SU-DHL-6 (cell line): ENCODE results near the gene GALR3.

ENCODE experiments used
- H2AFZ ChIP-seq: fragments of 200-600 bp; sonication (generic); 2 replicates; pipeline ENCODE4 v1.6.1; 2014; ENCODE audit warnings: low read depth, mild to moderate bottlenecking, moderate library complexity, mixed read lengths, antibody characterized with exemption, low read length; ENCODE audit not compliant: severe bottlenecking
- H3F3A ChIP-seq: fragments of 200-600 bp; shearing (Covaris generic); 2 replicates; pipeline ENCODE4 v1.6.0; 2016; ENCODE audit warnings: antibody characterized with exemption, mild to moderate bottlenecking; ENCODE audit not compliant: insufficient read depth
- H3K27ac ChIP-seq: fragments of 200-600 bp; sonication (generic); 2 replicates; pipeline ENCODE4 v1.5.1; 2016; ENCODE audit warnings: low read depth, mild to moderate bottlenecking, low read length, moderate library complexity, mixed read lengths
- H3K27me3 ChIP-seq: fragments of 200-600 bp; sonication (generic), shearing (Covaris generic); 2 replicates; pipeline ENCODE4 v1.6.0; 2014; ENCODE audit warnings: mild to moderate bottlenecking, low read length
- H3K36me3 ChIP-seq: fragments of 200-600 bp; sonication (generic); 2 replicates; pipeline ENCODE4 v1.6.1; 2014; ENCODE audit warnings: mild to moderate bottlenecking, low read length, mixed read lengths
- H3K4me2 ChIP-seq: fragments of 300-600, 200-600 bp; shearing (Covaris generic), sonication (generic); 2 replicates; pipeline ENCODE4 v1.6.0; 2014; ENCODE audit warnings: low read length, low read depth, mild to moderate bottlenecking; ENCODE audit not compliant: poor library complexity, severe bottlenecking
- H3K4me3 ChIP-seq: fragments of 200-600 bp; sonication (generic); 2 replicates; pipeline ENCODE4 v1.5.1; 2014; ENCODE audit warnings: antibody characterized with exemption, low read length, mild to moderate bottlenecking, mixed read lengths; ENCODE audit not compliant: insufficient read depth, poor library complexity, severe bottlenecking
- H3K79me2 ChIP-seq: fragments of 200-600 bp; sonication (generic); 2 replicates; pipeline ENCODE4 v1.6.1; 2014; ENCODE audit warnings: mild to moderate bottlenecking, low read length, moderate library complexity; ENCODE audit not compliant: insufficient read depth
- H3K9ac ChIP-seq: fragments of 200-600 bp; sonication (generic); 2 replicates; pipeline ENCODE4 v1.7.0; 2014; ENCODE audit warnings: mild to moderate bottlenecking, low read length
- H3K9me2 ChIP-seq: fragments of 200-600 bp; sonication (generic); replicated peaks from 2 replicates; pipeline ENCODE4 v1.6.1; 2014; ENCODE audit warnings: low read length; ENCODE audit not compliant: insufficient read depth
- H3K9me3 ChIP-seq: fragments of 200-600 bp; sonication (generic); 2 replicates; pipeline ENCODE4 v1.6.1; 2014; ENCODE audit warnings: low read length, mixed read lengths; ENCODE audit not compliant: insufficient read depth
- H4K20me1 ChIP-seq: fragments of 200-600 bp; sonication (generic); 2 replicates; pipeline ENCODE4 v1.6.1; 2014; ENCODE audit warnings: low read depth, mild to moderate bottlenecking, antibody characterized with exemption, low read length, moderate library complexity, mixed read lengths
- EZH2phosphoT487 ChIP-seq: fragments of 200-600 bp; sonication (generic), shearing (Covaris generic); conservative IDR thresholded peaks from 2 replicates; pipeline ENCODE4 v1.6.1; 2018; ENCODE audit warnings: mild to moderate bottlenecking, antibody characterized with exemption, low read length, moderate library complexity, mixed read lengths
- TF ChIP-seq, protein P1 (sequence below): fragments of 200-600 bp; sonication (generic); IDR thresholded peaks from one replicate; pipeline ENCODE4 v1.5.1; 2017; ENCODE audit warnings: antibody characterized with exemption, mild to moderate bottlenecking, low read length, moderate library complexity; ENCODE audit not compliant: insufficient read depth, poor library complexity, severe bottlenecking

The GALR3 gene

DNA sequence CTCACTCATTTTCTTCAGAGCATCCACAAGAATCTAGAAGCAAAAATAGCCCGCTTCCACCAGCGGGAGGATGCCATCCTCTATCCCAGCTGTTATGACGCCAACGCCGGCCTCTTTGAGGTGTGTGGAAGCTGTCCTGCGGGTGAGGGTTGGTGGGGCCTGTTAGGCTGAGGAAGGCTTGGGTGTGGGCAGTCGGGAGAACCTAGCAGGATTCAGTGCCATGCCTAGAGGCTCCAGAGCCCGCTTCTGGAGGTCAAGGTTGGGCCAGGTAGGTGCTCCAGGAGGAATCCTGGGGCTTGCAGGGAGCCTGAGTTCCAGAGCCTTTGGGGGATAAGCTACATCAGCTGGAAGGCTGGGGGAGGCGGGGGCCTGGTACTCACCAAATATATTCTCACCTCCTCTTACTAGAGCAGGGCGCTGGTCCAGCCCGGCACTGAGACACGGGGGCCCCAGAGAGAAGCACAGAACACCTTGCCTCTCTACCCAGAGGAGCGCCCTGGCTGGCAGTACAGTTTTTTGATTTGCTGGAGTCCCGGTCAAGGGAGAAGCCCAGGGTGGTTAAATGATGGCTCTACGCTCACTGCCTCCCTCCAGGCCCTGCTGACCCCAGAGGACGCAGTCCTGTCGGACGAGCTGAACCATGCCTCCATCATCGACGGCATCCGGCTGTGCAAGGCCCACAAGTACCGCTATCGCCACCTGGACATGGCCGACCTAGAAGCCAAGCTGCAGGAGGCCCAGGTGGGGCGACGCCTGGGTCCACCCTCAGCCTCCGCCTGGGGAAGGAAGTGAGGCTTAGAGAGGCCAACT, 10.1 kb upstream of the GALR3 start:
- H3K4me3 ChIP-seq: no peak overlapping the region
- H3K9ac ChIP-seq: no peak overlapping the region
- H3K27ac ChIP-seq: no peak overlapping the region
- H3K9me3 ChIP-seq: no peaks in the 10 kb centered on the region
- no peaks in the 10 kb centered on the region for H4K20me1 ChIP-seq
- no peak overlapping the region for H3K4me2 ChIP-seq
- H3K9me2 ChIP-seq: no peaks in the 10 kb centered on the region
- no peaks in the 10 kb centered on the region for H3K36me3 ChIP-seq
- no peaks in the 10 kb centered on the region for H3K79me2 ChIP-seq
- no peaks in the 10 kb centered on the region for H3F3A ChIP-seq
- TF ChIP-seq, protein P1, sequence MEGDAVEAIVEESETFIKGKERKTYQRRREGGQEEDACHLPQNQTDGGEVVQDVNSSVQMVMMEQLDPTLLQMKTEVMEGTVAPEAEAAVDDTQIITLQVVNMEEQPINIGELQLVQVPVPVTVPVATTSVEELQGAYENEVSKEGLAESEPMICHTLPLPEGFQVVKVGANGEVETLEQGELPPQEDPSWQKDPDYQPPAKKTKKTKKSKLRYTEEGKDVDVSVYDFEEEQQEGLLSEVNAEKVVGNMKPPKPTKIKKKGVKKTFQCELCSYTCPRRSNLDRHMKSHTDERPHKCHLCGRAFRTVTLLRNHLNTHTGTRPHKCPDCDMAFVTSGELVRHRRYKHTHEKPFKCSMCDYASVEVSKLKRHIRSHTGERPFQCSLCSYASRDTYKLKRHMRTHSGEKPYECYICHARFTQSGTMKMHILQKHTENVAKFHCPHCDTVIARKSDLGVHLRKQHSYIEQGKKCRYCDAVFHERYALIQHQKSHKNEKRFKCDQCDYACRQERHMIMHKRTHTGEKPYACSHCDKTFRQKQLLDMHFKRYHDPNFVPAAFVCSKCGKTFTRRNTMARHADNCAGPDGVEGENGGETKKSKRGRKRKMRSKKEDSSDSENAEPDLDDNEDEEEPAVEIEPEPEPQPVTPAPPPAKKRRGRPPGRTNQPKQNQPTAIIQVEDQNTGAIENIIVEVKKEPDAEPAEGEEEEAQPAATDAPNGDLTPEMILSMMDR: no peak
- no peak for TF ChIP-seq EZH2phosphoT487
- no peaks in the 10 kb centered on the region for H3K27me3 ChIP-seq
- no peak overlapping the region for H2AFZ ChIP-seq

DNA sequence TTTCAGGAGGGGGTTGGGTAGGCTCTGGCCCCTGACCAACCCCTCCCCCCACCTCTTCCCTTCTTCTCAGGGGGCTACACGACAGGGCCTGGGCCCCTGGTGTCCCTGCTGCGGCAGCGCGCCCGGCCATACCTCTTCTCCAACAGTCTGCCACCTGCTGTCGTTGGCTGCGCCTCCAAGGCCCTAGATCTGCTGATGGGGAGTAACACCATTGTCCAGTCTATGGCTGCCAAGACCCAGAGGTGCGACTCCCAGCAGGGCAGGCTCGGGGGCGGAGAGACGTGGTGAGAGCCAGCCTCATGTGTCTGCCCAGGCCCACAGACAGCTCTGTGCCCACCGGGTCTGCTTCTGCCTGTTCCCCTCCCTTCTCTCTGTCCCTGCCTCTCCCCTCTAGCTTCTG, 7.6 kb upstream of the GALR3 start:
- Histone ChIP-seq H3K4me3 (no peak overlapping the region), H3K79me2 (no peaks in the 10 kb centered on the region), H3F3A (no peaks in the 10 kb centered on the region), H3K27me3 (no peaks in the 10 kb centered on the region), H3K4me2 (no peak overlapping the region), H3K27ac (no peak overlapping the region), H2AFZ (no peak overlapping the region), H3K9me3 (no peaks in the 10 kb centered on the region), H3K9ac (no peak overlapping the region), H4K20me1 (no peaks in the 10 kb centered on the region), H3K36me3 (no peaks in the 10 kb centered on the region), H3K9me2 (no peaks in the 10 kb centered on the region)
- TF ChIP-seq, protein P1: no peak
- TF ChIP-seq EZH2phosphoT487: no peak

DNA sequence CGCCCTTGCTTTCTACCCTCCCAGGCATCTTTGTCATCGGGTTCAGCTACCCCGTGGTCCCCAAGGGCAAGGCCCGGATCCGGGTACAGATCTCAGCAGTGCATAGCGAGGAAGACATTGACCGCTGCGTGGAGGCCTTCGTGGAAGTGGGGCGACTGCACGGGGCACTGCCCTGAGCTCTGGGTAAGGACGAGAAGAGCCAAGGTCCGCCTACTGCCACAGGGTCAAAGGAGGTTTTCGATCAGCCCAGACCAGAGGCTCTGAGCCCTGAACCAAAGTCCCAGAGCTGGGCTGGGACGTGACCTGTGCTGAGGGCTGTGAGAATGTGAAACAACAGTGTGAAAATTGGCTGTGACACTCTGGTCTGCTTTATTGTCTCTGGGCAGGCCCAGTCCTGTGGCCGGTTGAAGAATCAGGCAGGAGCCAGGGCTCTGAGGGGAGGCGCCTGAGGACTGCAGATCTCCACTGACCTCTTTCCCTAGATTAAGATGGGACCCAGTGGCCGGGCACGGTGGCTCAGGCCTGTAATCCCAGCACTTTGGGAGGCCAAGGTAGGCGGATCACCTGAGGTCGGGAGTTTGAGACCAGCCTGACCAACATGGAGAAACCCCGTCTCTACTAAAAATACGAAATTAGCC, 6.5 kb upstream of the GALR3 start:
- no peaks in the 10 kb centered on the region for H3F3A ChIP-seq
- no peak overlapping the region for H3K9ac ChIP-seq

More for the DNA sequence above, 6.5 kb upstream of the GALR3 start:
- no peaks in the 10 kb centered on the region for H3K9me3 ChIP-seq
- H3K27me3 ChIP-seq: no peaks in the 10 kb centered on the region
- H3K4me2 ChIP-seq: no peak overlapping the region
- H3K79me2 ChIP-seq: no peaks in the 10 kb centered on the region
- no peak overlapping the region for H3K27ac ChIP-seq
- no peaks in the 10 kb centered on the region for H4K20me1 ChIP-seq
- H3K4me3 ChIP-seq: no peak overlapping the region
- H3K36me3 ChIP-seq: no peaks in the 10 kb centered on the region
- H3K9me2 ChIP-seq: no peaks in the 10 kb centered on the region
- H2AFZ ChIP-seq: no peak overlapping the region
- no peak for TF ChIP-seq EZH2phosphoT487
- TF ChIP-seq, protein P1: no peak
